GM12878 (cell line): ENCODE data around the gene NANOGP8.

Source experiments
- BHLHE40 ChIP-seq, 2 experiments: fragments of 450-650 bp in 1 of 2; IDR thresholded peaks; 2 replicates each; pipeline ENCODE4 v1.6.1; 2011 to 2017; ENCODE audit warnings: low read depth in 2 of 2, borderline replicate concordance in 1 of 2, improper control_type of control experiment in 1 of 2, low read length in 1 of 2, mild to moderate bottlenecking in 1 of 2
- CREB1 ChIP-seq: IDR thresholded peaks from 2 replicates; pipeline ENCODE4 v1.6.1; 2012; ENCODE audit warnings: low read depth, mild to moderate bottlenecking, inconsistent platforms
- CTCF ChIP-seq, 3 experiments: IDR thresholded peaks in 2 of 3; conservative IDR thresholded peaks in 1 of 3; 2 replicates each; pipeline ENCODE4 v1.5.1; 2011; ENCODE audit warnings: low read depth in 3 of 3, low read length in 3 of 3, mild to moderate bottlenecking in 3 of 3, control low read depth in 2 of 3, moderate library complexity in 2 of 3, inconsistent platforms in 1 of 3, mixed read lengths in 1 of 3; ENCODE audit not compliant: control insufficient read depth in 2 of 3, insufficient read depth in 1 of 3; ENCODE audit errors: extremely low read depth in 1 of 3
- FOXK2 ChIP-seq: fragments of 450-650 bp; IDR thresholded peaks from 2 replicates; pipeline ENCODE4 v1.6.1; 2017; ENCODE audit warnings: mild to moderate bottlenecking, moderate library complexity
- JUND ChIP-seq: IDR thresholded peaks from 2 replicates; pipeline ENCODE4 v1.6.1; 2012; ENCODE audit warnings: low read depth, mild to moderate bottlenecking, low read length, improper control_type of control experiment, moderate library complexity
- NR2C2 ChIP-seq: IDR thresholded peaks from 2 replicates; pipeline ENCODE4 v1.6.1; 2011; ENCODE audit warnings: borderline replicate concordance, low read depth; ENCODE audit not compliant: control insufficient read depth, insufficient read length
- PBX3 ChIP-seq: IDR thresholded peaks from 2 replicates; pipeline ENCODE4 v1.6.1; 2011; ENCODE audit warnings: mild to moderate bottlenecking, low read depth, low read length, moderate library complexity; ENCODE audit not compliant: insufficient replicate concordance
- POLR2A ChIP-seq: IDR thresholded peaks from 2 replicates; pipeline ENCODE4 v1.6.1; 2011; ENCODE audit warnings: low read depth, mild to moderate bottlenecking, low read length
- POLR2AphosphoS2 ChIP-seq: IDR thresholded peaks from 2 replicates; pipeline ENCODE4 v1.6.1; 2011; ENCODE audit warnings: low read depth, mild to moderate bottlenecking, low read length, improper control_type of control experiment, moderate library complexity
- POLR2AphosphoS5 ChIP-seq: IDR thresholded peaks from 2 replicates; pipeline ENCODE4 v1.6.1; 2011; ENCODE audit warnings: mild to moderate bottlenecking, low read length, inconsistent platforms
- RAD21 ChIP-seq: IDR thresholded peaks from 2 replicates; pipeline ENCODE4 v1.6.1; 2011; ENCODE audit warnings: mild to moderate bottlenecking, low read depth, low read length, moderate library complexity; ENCODE audit not compliant: insufficient read depth
- SPI1 ChIP-seq: IDR thresholded peaks from 2 replicates; pipeline ENCODE4 v1.6.1; 2011; ENCODE audit warnings: low read depth, mild to moderate bottlenecking, low read length, moderate library complexity, borderline replicate concordance; ENCODE audit not compliant: insufficient read depth
- SRF ChIP-seq, 2 experiments: IDR thresholded peaks; 2 replicates each; pipeline ENCODE4 v1.6.1; 2011; ENCODE audit warnings: low read depth in 2 of 2, low read length in 2 of 2, mild to moderate bottlenecking in 1 of 2, moderate library complexity in 1 of 2

- no peak for TF ChIP-seq NR2C2
- TF ChIP-seq FOXK2 = no peak
- TF ChIP-seq POLR2AphosphoS2 = no peak
- no peak for TF ChIP-seq POLR2AphosphoS5
- TF ChIP-seq CTCF (IDR thresholded peaks at IDR 0.05 in 2 of 3, conservative IDR thresholded peaks at IDR 0.05 in 1 of 3; ENCODE audit: control insufficient read depth in 2 of 3, extremely low read depth in 1 of 3, insufficient read depth in 1 of 3, low read depth in 3 of 3, low read length in 3 of 3) = no peak
- no peak for TF ChIP-seq RAD21
- TF ChIP-seq SPI1 = no peak
- no peak for TF ChIP-seq POLR2A
- TF ChIP-seq PBX3 = no peak
- TF ChIP-seq JUND = no peak
- no peak for TF ChIP-seq SRF (IDR thresholded peaks at IDR 0.05; ENCODE audit: low read depth in 2 of 2, low read length in 2 of 2)
- no peak for TF ChIP-seq CREB1
- no peak for TF ChIP-seq BHLHE40 (IDR thresholded peaks at IDR 0.05; ENCODE audit: borderline replicate concordance in 1 of 2, low read depth in 2 of 2, low read length in 1 of 2)
These were observed 45.1 kb upstream of the NANOGP8 start for GRCh38 chr15:35130245-35130644.
